ENCODE data around the gene EDIL3.

- no peak for TF ChIP-seq CTCF (IDR thresholded peaks at IDR 0.05)
- TF ChIP-seq POLR2A (IDR thresholded peaks at IDR 0.05), result no peak
These were observed 20.6 kb downstream of the EDIL3 start for GRCh38 chr5:84364043-84364442.

Measured in breast epithelium (tissue), 3 donors.